GM18907 (cell line): Measurements from ENCODE around the gene ALK.

Experiments
- ATAC-seq: cut with Tn5 transposase; IDR thresholded peaks from one replicate; pipeline ENCODE4 v1.9.1; 2021; ENCODE audit warnings: mild to moderate bottlenecking, moderate library complexity; ENCODE audit not compliant: unreplicated experiment

The ALK gene

DNA sequence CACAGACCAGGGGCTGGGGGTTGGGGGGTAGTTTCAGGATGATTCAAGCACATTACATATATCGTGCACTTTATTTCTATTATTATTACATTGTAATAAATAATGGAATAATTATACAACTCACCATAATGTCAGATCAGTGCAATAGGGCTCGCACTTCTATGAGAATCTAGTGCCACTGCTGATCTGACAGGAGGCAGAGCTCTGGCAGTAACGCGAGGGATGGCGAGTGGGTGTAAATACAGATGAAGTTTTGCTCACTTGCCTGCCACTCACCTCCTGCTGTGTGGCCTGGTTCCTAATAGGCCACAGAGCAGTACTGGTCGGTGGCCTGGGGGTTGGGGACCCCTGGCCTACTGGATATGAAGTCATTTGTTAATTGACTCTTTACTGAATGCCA, 615.6 kb downstream of the ALK start:
- no peak for ATAC-seq

DNA sequence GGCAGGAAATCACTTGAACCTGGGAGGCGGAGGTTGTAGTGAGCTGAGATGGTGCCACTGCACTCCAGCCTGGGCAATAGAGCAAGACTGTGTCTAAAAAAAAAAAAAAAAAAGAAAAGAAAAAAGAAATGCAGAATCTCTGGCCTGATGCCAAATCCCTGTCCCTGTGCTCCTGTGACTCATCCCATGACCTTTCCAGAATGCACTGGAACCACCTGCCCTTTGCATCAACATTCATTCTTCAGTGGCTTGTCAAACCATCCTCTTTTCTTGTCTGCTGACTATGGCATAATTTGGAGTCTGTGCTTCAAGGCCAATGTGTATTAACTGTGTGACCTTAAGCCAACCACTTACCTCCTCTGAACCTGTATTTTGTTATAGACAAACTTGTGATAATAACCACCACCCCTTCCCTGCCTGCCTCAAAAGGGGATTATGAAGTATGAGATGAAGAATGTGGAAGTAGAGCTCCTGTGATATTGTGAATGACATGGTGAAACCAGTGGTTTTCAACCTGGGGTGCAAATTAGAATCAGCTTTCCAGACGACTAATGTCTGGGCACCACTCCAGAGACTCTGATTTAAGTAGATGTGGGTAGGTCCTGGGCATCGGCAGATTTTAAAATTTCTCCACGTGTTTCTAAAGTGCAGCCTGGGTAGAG, 616.9 kb downstream of the ALK start:
- ATAC-seq, result no peak

DNA sequence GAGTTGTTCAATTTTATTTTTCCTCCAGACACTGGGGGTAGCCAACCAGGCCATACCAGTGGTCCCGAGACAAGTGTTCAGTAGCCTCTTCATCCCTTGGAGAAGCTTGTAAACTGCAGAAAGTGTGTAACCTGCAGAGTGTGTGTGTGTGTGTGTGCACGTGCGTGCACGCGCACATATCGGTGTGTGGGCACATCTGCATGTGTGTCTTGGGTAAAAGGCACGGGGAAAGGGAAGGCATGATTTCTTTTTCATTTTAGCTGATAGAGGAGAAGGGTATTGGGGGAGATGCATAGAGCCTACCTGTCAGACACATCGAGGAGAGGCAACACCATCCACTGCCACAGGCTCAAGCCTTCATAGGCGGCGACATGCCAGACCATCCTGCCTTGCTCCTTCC, 624.8 kb downstream of the ALK start:
- ATAC-seq, result no peak

DNA sequence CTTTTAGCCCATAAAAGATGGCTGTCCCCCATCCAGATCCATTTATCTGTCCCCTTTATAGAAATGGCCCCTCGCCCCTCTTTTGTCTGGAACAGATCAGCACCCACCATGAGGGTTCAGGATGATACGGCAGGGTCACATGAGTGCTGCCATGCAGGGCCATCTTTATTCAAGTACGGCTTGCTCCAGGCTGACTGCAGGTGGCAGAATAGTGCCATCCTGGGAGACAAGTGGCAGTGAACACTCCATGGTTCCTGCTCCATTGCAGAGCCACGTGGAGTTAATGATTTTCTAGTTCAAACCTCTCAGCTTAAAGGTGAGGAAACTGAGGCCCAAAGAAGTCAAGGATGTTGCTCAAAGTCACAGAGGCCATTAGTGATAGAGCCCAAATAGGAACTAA, 625.5 kb downstream of the ALK start:
- ATAC-seq, result no peak

DNA sequence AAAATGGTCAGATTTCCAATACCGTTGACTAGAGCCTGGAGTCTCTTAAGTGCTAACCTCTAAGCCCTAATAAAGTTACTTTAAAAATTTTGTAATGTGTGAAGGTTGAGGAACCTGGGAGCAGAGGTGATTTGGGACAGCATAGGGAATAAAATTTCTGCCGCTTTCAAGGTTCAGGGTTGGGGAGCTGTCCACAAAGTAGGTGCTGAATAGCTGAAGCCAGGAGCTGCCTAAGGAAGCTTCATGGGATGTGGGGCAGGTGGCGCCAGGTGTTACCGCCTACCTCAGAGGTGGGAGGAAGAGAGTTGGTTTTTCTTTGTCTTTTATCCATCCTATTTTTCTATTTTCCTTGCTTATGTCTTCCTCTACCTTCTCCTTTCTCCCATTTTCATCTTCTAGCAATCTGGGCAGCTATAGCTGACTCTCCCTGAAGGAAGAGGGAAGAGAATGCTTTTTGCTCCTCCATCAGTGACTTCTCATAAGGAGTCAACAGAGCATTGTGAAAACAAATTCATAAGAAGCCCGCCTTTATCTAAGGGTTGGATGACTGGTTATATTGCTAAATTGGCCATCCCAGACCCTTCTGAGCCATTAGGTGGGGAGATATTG, 627.5 kb downstream of the ALK start:
- ATAC-seq, result no peak

DNA sequence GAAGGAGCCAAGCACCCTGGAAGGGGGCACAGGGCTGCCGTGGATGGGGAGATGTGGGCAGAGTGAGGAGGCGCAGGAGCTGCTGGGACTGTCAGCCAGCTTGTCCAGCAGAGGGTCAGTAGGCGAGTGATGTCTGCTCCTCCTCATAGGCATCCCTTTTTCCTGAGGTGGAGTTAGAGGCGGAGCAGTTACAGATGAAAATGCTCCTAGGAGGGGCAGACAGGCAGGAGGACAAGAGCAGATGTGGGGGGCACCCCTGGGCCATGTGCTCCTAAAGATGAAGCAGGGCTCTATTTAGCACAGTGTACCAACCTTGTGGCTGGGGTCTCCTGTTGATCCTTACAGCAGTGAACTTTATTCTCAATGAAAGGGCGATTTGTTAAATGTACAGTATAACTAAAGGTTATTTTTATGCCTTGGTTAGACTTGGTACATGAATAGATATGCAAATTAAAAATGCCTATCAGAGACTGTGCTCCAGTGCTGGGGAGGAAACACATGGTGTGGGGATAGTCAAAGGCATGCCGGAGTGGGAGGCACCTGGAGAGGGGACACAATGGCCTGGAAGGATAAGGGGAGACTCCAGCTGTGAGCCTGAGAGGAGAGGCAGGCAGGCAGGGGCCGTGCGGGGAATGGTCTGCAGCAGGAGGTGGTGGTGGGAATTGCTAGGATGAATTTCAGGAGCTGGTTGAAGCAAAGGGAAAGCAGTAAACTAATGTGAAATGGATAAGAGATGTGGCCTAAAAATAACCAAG, 630.9 kb downstream of the ALK start:
- ATAC-seq, result no peak

DNA sequence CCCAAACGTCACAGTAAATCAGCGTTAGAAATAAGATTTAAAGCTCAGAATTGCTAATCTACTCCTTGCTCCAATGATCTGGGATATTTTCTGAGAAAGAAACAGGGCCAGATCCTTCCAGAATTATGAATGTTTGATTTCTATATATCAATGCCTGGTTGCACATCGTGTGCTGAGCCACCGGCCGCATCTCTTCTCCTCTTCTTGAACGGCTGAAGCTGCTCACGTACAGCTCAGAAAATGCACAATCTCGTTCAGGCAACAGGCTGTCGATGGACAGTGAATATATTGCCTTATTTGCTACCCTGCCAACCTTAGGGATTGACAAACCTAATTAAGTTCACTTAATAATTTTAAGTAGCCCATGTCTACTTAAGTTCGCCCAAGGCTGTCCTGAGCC, 636.7 kb downstream of the ALK start:
- ATAC-seq, result no peak

DNA sequence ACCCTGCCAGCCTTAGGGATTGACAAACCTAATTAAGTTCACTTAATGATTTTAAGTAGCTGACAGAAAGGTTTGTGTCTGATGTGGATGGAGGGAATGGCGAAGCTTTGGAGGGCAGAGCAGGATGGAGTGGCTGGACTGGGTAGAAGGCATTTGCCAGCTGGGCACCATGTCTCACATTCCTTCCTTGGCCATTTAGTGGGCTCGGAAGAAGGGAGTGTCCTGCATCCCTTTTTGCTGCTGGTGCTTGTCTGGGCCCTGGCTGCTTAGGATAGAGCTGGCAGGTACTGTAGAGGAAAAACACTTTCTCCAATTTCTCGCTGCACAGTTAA, 639.5 kb downstream of the ALK start:
- ATAC-seq, result no peak

DNA sequence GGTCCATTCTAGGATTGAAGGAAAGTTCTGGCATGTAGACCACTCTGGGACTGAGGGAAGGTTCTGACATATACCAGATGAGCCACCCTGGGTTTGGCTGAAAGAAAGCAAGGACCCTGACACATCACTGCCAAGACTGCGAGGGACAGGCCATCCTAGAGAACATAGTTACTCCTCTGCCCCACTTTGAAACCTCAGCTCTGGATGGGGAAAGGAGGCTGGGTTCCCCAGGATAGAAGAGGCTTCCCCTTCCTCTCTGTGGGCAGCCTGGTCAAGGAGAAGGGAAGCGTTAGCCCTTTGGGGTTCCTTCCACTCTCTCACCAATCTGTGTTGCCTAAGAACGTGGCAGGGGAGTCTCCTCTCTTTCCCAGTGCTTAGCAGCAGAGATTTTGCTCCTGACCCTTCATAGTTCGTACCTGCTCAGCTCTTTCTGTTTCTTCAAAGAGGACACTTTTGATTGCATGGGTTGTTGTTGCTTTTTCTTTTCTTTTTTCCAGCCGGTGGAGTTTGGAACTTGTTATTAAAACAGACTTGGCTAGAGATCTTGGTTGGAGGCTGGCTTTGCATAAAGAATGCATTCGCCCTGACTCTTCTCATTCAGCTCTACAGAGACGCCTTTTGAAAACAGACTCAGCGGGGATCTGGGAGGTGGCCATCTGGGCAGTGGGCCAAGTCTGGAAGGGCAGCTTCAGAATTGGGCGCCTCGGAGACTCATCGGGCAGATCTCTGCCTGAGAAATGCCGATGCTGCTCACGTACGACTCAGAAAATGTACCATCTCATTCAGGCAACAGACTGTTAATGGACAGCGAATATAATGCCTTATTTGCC, 640.1 kb downstream of the ALK start:
- no peak for ATAC-seq

DNA sequence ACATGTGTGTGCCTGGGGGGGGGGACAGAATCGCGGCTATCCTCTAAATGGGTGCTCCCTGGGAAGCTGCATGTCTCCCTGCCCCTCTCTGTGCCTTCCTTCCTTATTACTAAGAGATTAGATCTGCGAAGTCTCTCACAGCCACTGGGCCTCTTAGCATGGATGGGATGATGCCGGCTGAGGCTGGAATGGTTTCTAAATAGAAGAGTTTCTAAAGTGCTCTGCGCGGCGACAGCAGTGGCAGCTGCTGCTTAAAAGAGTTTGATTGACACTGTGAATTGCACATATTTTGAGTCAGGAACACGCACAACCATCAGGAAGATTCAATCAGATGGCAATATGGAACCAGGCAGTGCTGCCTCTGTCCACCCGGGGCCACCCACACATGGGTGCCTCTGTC, 642.4 kb downstream of the ALK start:
- no peak for ATAC-seq

DNA sequence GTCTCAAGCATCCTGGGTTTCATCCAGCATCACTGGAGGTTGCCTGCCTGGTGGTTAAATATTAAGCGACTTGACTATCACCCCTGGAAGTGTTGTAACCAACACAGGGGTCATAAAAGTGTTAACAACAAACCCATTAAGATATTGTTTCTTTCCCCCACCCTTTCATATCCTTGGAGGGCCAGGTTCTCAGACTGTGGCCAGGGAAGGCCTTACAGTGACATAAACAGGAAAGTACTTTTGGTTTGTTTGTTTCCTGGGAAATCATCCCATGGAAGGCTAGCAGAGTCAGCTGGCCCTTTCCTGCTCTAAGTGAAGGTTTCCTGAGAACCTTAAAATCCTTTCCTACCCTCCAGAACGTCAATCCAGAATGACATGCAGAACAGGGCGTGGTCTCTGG, 645.2 kb downstream of the ALK start:
- ATAC-seq, result no peak

DNA sequence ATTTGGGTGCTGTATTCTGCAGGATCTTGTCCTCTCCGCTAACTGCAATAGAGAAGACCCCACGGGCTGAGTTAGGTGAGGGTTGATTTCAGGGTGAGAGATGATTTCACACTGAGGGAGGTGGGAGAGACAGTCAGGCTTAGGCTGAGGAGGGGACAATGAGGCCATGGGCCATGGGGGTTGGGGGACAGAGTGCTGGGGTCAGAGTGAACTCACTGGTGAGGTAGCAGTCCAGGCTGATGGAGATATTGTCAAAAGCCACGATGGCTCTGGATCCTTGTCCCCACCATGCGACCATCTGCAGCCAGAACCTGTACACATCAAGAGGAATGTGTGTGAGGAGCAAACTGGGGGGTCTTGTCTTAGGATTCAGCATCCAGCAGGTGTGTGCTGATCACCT, 646.2 kb downstream of the ALK start:
- ATAC-seq, result no peak

DNA sequence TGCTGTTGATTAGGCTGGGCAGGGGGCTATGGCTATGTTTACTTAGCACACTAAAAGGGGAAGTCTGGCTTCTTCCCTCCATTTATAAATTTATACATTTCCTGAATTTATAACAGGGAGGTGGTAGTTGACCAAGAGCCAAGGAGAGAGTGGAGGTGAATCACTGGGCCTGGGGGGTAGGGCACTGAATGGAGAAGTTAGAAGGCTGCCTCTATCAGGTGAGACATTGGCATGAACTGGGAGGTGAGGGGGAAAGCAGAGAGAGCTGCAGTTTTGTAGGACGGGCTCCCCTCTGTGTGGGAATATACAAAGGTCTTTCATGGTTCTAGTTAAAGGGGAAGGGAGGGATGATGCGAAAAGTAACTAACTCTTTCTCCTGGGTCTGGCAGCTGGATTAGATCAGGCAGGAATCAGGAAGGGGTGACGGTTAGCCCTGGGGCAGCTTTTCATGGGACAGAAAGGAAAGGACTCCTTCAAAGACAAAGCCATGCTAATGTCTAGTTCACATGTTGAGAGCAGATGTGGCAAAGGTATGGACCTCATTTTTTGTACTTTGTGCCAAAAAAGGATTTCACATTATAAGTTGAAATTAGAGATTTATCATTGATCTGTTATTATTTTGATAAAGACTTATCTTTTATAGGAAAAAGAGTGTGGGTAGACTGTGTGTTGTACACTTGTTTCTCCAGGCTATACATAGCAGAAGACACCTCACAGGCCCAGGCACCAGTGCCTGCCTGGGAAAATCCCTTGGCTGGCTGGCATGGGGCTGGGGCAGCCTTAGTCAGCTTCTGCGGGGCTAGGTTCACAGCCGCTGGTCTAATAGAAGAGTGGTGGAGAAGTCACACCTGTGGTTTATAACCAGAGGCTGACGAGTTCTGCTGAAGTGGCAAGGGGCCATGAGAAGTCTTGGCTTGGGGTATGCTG, 647.4 kb downstream of the ALK start:
- ATAC-seq, result no peak

DNA sequence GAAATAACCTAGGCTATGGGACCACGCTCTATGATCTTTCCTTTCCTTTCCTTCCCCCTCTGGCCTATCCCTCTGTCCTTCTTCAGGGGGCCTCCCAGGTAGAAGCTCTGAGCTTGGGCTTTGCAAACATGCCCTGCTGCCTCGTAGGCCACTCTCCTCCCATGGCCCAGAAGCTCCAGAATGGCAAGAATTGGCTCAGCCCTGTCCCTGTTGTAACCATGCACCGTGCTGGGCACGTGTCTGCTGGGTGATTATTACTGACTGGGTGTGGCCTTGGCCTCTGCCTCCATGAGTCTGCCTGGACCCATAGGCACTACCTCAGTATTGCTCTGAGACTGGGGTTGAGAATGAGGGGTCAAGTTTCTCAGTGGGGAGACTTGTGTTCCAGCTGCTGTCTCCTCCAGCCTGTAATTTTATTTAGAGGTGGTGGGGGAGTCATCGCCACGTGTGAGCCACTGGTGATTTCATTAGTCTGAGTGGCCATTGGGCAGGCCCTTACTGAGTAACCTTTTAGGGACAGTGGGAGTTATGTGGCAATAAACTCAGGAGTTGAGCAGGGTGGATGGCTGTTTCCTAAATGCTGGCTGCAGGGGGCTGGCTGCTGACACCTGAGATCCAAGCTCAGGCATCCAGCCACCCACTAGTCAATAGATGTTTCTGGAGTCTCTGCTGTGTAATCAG, 648.2 kb downstream of the ALK start:
- no peak for ATAC-seq

DNA sequence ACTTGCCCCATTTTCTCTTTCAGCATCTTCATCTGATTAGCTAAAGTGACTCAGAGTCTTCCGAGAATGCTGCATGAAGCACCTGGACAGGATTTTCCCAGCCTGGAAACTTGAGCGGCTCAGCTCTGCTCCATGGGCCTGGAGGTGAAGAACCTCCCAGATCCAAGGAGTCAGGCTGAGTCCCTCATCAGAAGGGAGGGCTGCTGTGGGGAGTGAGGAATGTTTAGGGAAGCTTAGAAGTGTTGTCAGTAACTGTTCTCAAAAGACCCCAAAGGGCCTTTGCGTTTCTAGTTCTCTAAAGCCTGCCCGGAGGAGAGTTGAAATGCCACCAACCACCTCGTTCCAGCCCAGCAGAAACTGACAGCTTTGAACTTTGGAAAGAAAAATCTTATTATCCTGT, 649.1 kb downstream of the ALK start:
- no peak for ATAC-seq

DNA sequence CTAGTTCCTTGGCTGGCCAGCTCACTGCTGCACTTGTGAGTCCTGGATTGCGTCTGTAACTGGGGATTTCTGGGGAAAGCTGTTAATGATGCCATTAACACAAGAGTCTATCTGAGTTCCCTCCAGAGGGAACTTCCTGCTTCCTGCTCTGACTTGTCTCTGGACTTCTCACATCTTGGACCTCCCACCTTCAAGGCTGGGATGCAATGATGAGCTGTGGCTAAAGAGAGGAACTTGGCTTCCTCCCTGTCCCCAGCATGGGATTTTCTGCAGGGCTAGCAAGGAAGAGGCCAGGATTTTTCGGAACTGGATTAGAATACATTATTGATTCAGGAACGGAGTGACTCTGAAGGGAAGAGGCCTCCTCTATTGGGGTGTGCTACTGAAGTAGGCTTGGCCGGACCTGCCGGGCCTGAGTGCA, 650.7 kb downstream of the ALK start:
- no peak for ATAC-seq

DNA sequence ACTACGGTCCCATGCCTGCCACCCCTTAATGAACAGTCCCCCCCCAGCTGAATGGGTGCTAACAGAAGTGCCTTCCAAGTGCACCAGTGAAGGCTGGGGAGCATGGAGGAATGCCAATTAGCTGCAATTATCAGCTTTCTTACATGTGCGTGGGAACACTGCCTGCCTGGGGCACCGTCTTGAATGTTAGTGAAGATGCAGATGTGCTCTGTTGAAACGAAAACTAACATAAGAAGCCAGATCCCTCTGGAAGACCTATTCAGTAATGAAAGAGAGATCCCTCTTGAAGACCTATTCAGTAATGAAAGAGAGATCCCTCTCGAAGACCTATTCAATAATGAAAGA, 651.6 kb downstream of the ALK start:
- no peak for ATAC-seq

DNA sequence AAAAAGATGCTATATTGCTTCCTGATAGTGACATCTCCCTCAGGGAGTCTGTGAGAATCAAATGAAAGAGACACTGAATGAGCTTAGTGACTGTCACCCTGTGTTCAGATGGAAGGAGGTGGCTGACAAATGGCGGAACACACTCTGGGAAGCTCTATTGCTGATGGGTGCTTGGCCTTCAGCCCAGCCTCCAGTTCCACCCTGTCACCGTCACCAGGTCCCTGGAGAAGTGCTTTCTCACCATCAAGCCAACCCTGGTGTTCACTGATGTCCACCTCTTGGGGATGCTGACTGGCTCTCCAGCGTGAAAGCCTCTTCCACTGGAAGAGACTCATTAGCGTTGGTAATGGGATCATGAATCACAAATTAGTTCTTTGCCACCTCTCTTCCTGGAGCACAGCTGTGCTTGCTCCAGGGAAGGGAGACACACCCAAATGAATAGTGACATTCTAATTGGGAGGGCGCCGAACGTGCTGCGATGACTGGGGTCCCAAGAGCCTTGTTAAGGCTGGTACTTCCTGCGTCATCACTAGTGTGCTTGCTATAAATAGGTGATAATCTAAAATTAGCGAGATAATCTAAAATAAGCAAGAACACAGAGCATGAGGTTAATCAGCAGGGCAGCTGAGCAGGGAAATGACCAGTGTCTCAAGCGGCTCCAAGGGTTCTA, 652.2 kb downstream of the ALK start:
- ATAC-seq, result no peak

DNA sequence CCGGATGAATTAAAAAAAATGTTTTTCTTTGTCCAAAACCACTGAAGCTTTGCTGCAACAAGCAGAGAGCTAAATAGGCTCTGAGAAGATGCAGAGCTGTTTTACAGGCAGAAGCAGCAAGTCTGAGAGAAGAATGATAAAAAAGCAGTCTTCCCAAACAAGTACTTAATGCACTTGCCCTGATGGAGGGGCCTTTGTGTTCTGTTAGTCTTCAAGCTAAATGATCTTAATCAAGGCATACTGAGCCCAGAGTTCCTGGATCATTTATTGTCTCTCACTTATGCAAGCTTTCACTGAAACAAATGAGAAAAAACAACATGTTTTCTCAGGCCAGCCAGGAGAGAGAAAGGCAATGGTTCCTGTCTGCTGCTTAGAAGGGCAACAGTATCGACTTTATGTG, 653.7 kb downstream of the ALK start:
- ATAC-seq, result no peak

DNA sequence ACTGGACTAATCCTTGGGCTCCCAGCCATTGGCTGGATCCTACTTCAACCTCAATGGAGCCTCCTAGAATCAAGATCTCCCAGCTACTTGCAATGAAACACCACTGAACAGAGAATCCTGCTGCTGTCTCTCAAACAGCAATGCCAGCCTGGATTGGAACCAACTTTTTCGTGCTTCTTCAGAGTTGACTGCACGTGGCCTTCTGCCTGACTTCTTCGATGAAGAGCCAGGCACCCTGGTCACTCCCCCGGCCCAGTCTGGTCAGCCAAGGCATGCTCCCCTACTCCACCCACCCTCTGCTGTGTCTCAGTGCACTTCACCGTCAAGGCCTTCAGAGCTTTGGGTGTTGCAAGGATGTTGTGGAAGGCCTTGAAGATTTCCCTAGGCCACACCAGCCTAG, 657.5 kb downstream of the ALK start:
- ATAC-seq, result no peak
